DMS79 treated with DMSO at 0.1 percent for 48 hours (cell line): Measurements from ENCODE around the gene FAXDC2.
"Not testable (repeated sequence)": the region's sequence is repeated elsewhere in the genome, so short reads cannot be mapped to it uniquely, and the experiment has no call there.

Experiments
- DNase-seq: peaks from one replicate; lab custom pipeline; 2025; lab: John Stamatoyannopoulos, UW

FAXDC2 gene

DNA sequence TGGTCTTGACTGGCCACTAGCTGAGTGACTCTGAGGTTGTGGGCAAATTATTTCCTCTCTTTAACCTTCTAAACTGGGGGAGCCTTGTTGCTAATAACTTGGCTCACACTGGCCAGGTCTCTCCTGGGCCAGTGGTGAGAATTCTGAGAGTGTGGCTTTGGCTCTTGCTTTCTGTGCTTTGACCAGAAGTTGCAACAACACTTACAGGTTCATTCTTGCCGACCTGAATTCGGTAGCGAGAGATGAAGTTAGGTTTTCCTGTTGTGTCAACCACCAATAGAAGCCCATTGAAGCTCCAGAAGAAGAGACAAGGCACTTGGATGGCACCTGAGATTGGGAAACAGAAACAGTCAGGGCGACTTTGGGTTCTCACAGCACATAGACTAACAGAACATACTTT is 19.8 kb downstream of the FAXDC2 start:
- no peak for DNase-seq

DNA sequence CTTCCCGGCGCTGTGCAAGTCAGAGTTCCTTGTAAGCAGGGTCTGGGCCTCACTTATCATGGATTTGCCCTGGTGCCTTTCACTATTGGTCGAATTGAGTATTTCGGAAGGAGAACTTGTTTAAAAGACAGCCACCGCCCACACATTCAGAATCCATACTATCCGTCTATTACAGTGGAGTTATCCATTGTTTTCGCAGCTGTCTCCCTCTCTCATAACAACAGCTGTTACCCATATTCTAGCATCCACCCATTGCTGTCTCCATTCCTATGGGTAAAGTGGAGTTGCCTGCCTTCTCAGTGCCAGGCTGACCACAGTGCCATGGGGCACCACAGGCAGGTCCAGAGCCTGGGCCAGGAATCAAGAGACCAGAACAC is 20.2 kb downstream of the FAXDC2 start:
- no peak for DNase-seq

DNA sequence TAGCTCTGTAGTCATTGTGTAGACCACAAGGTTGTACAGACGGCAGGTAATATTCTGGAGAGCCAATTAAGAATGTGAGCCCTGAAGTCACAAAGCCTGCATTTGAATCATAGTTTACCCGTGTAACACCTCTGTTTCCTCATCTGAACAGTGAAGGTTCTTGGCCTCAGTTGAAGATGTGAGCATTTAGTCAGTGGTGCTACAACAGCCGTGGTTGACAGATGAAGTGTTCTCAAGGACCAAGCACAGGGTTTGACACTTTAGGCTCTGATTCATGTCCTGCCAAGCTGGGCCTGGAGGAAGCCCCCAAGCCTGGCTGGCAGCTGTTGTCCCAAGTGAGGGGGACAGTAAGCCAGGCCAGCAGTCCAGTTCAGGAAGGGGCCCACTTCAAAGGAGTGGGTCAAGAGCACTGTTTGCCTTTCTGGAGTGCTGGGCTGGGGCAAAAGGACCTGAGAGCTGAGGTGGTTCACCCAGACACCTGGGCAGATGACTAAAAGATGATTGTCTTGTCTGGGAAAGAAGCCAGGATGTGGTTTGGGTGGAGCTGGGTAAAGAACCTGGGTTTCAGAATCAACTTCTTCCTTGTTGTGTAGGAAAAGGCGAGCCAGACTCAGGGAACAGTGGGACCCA is 20.7 kb downstream of the FAXDC2 start:
- peak; percentile 36 for DNase-seq

GRCh38 chr5:154829181-154829588 is 21.2 kb downstream of the FAXDC2 start:
- DNase-seq, result peak; percentile 36

GRCh38 chr5:154824070-154824469 is 26.3 kb downstream of the FAXDC2 start:
- DNase-seq, result no peak

DNA sequence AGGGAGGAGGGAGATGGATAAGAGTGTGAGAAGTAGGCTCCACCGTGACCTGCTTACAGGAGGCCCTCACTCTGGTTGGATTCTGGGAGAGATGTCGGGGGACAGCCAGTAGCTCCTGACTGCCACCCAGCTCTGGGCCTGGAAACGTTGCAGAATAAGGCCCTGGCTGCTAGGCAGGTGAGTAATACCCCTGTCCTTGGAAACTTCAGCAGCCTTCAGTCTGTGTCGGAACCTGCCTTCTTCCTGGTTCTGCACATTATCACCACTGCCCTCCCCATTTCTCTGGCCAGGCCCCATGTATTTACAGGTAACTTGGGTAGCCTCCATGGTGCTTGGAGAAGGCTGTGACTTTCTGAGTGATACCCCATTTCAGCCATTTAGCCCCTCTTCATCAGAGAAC is 26.8 kb downstream of the FAXDC2 start:
- DNase-seq, result no peak

DNA sequence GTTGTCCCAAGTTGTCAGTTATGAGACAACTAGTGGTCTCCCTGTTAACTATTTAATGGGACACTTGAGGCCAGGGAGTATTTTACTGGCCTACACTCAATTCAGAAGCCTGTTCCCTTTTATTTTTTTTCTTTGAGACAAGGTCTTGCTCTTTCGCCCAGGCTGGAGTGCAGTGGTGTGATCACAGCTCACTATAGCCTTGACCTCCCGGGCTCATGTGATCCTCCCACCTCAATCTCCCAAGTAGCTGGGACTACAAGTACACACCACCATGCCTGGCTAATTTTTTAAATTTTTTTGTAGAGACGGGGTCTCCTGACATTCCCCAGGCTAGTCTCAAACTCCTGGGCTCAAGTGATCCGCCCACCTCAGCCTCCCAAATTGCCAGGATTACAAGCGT is 27.5 kb downstream of the FAXDC2 start:
- DNase-seq, result not testable (repeated sequence)

DNA sequence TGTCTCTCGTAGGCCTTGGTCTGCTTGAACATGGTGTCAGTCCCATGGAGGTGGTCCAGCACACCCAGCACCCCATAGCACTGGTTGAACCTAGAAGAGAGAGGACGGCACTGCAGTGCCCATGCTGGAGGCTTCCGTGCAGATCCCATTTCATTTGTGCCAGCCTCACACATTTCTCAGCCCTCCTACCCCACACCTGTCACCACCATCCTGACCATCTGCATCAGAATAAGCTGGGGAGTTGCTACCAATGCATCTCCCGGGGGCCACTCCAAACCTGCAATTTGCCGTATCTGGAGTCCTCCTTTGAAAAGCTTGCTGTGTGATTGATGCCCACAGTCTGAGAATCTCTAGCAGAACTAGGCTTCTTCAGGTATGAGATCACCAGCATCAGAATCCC is 30.0 kb downstream of the FAXDC2 start:
- DNase-seq, result no peak

- no peak for DNase-seq
Measured at GRCh38 chr5:154819546-154819945, 30.9 kb downstream of the FAXDC2 start.

- DNase-seq, result no peak
Measured at GRCh38 chr5:154818471-154819116, 31.8 kb downstream of the FAXDC2 start.

GRCh38 chr5:154817815-154818214 is 32.6 kb downstream of the FAXDC2 start:
- DNase-seq, result no peak

DNA sequence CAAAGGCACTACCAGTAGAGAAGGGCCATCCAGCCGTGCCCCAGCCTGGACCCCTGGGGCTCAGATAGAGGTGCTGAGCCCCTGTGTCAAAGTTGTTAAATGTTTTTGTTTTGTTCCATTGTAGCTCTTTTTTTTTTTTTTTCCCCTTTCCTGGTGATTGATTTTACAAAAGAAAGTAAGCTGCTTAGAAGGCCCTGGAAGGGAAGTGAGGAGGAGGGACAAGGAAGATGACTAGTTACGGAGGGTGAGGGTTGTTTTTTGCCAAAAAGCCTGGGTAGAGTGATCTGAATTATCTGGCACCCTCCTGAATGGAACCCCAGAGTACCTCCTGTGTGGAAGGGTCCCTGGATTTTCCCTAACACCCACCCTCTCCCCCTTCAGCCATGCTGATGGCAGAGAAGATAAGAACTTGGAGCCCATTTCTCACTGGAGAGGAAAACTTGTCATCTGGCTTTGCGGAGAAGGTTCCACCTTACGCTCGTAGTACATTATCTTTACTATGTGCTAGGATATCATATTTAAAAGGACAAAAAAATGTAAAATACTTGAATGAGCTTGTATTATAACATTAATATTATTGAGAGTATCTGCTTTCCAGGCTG is 33.4 kb downstream of the FAXDC2 start:
- no peak for DNase-seq

- no peak for DNase-seq
Measured at GRCh38 chr5:154815684-154816247, 34.6 kb downstream of the FAXDC2 start.

- no peak for DNase-seq
Measured at GRCh38 chr5:154815025-154815424, 35.4 kb downstream of the FAXDC2 start.

DNA sequence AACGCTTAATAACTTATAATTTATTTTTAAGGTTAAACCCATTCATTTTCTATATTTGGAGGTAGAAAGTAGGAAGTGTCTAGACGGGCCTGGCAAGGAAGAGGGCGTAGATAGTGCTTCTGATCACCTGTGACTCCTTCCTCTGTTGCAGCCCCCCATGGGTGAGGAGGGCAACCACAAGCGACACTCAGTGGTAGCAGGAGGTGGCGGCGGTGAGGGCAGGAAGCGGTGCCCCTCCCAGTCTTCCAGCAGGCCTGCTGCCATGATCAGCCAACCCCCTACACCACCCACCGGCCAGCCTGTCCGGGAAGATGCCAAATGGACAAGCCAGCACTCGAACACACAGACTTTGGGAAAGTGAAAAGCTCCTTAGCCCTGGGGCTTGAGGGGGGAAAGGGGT is 36.7 kb downstream of the FAXDC2 start:
- DNase-seq, result no peak

- no peak for DNase-seq
Measured at GRCh38 chr5:154813158-154813557, 37.2 kb downstream of the FAXDC2 start.

- DNase-seq, result peak; percentile 7
Measured at GRCh38 chr5:154811653-154812465, 38.5 kb downstream of the FAXDC2 start.

GRCh38 chr5:154811239-154811638 is 39.2 kb downstream of the FAXDC2 start:
- DNase-seq, result no peak

GRCh38 chr5:154806176-154806575 is 44.2 kb downstream of the FAXDC2 start:
- no peak for DNase-seq

DNA sequence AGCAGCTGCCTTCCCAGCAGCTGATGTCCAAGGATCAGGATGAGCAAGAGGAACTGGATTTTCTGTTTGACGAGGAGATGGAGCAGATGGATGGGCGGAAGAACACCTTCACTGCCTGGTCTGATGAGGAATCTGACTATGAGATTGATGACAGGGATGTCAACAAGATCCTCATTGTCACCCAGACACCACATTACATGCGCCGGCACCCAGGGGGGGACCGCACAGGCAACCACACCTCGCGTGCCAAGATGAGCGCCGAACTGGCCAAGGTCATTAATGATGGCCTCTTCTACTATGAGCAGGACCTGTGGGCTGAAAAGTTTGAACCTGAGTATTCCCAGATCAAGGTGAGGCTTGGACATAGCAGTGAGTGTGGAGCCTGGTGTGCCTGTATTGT is 48.4 kb downstream of the FAXDC2 start:
- no peak for DNase-seq

GRCh38 chr5:154801083-154801482 is 49.3 kb downstream of the FAXDC2 start:
- no peak for DNase-seq

GRCh38 chr5:154800582-154800981 is 49.8 kb downstream of the FAXDC2 start:
- no peak for DNase-seq
